HL-60 (cell line): ENCODE measurements around the gene GNG10.

Source experiments
- DNase-seq, 2 experiments: peaks; one replicate each; pipeline ENCODE4 v3.0.0-alpha.2; 2010 to 2020; ENCODE audit warnings: low read depth in 1 of 2, low spot score in 1 of 2
- H3K27ac ChIP-seq: fragments of 250-450 bp; sonication (Bioruptor Pico); replicated peaks from 2 replicates; pipeline ENCODE4 v1.5.1; 2020; ENCODE audit warnings: mild to moderate bottlenecking, moderate library complexity
- H3K27me3 ChIP-seq: fragments of 250-450 bp; sonication (Bioruptor Pico); 2 replicates; pipeline ENCODE4 v1.5.1; 2021; ENCODE audit warnings: mild to moderate bottlenecking, moderate library complexity; ENCODE audit not compliant: insufficient read depth, poor library complexity, severe bottlenecking
- H3K4me3 ChIP-seq: replicated peaks from 2 replicates; pipeline ENCODE4 v1.5.1; 2011; ENCODE audit warnings: mild to moderate bottlenecking, control low read depth, low read length; ENCODE audit not compliant: insufficient read depth
- CTCF ChIP-seq: IDR thresholded peaks from one replicate; pipeline ENCODE4 v1.5.1; 2011; ENCODE audit warnings: low read length, control low read depth, inconsistent platforms; ENCODE audit not compliant: insufficient read depth
- GABPA ChIP-seq: IDR thresholded peaks from 2 replicates; pipeline ENCODE4 v1.6.1; 2012; ENCODE audit warnings: low read depth
- POLR2AphosphoS5 ChIP-seq: IDR thresholded peaks from 2 replicates; pipeline ENCODE4 v1.6.1; 2012; ENCODE audit warnings: low read depth
- REST ChIP-seq: IDR thresholded peaks from 2 replicates; pipeline ENCODE4 v1.6.1; 2012; ENCODE audit warnings: low read depth; ENCODE audit not compliant: insufficient replicate concordance
- SPI1 ChIP-seq: IDR thresholded peaks from 2 replicates; pipeline ENCODE4 v1.6.1; 2012; ENCODE audit warnings: low read depth, mild to moderate bottlenecking, borderline replicate concordance

GNG10 gene

GRCh38 chr9:111646417-111646816, 15.0 kb upstream of the GNG10 start:
- TF ChIP-seq SPI1 (no peak), POLR2AphosphoS5 (no peak), GABPA (no peak), CTCF (no peak)
- no peak for DNase-seq
- Histone ChIP-seq H3K4me3 (no peak overlapping the region), H3K27ac (no peak overlapping the region), H3K27me3 (no peaks in the 10 kb centered on the region)

GRCh38 chr9:111648066-111648465, 13.3 kb upstream of the GNG10 start:
- DNase-seq, result no peak
- Histone ChIP-seq H3K27me3 (no peaks in the 10 kb centered on the region), H3K27ac (no peak overlapping the region), H3K4me3 (no peak overlapping the region)
- TF ChIP-seq CTCF (no peak), REST (no peak), POLR2AphosphoS5 (no peak), SPI1 (no peak), GABPA (no peak)

- Histone ChIP-seq H3K4me3 (no peak overlapping the region), H3K27ac (no peak overlapping the region), H3K27me3 (no peaks in the 10 kb centered on the region)
- DNase-seq, result no peak
- TF ChIP-seq POLR2AphosphoS5 (no peak), GABPA (no peak), SPI1 (no peak), CTCF (no peak), REST (no peak)
Observed at GRCh38 chr9:111649016-111649415, 12.4 kb upstream of the GNG10 start.

- H3K27ac ChIP-seq, result no peak overlapping the region
- no peak overlapping the region for H3K4me3 ChIP-seq
- H3K27me3 ChIP-seq, result no peaks in the 10 kb centered on the region
- TF ChIP-seq CTCF (no peak), POLR2AphosphoS5 (no peak), SPI1 (no peak), REST (no peak), GABPA (no peak)
- no peak for DNase-seq
Observed at GRCh38 chr9:111657051-111657450, 4.4 kb upstream of the GNG10 start.
